NCI-H1436 (cell line): ENCODE results near the gene ATOX1.
"Not testable (repeated sequence)": the region's sequence is repeated elsewhere in the genome, so short reads cannot be mapped to it uniquely, and the experiment has no call there.

Source experiments
- DNase-seq: peaks from one replicate; lab custom pipeline; 2025; lab: John Stamatoyannopoulos, UW

The ATOX1 gene

GRCh38 chr5:151733358-151734063 is 24.9 kb downstream of the ATOX1 start:
- no peak for DNase-seq

GRCh38 chr5:151730381-151730780 is 28.1 kb downstream of the ATOX1 start:
- DNase-seq: no peak

GRCh38 chr5:151729597-151729996 is 28.8 kb downstream of the ATOX1 start:
- DNase-seq: not testable (repeated sequence)

- no peak for DNase-seq
These were observed 34.1 kb downstream of the ATOX1 start for GRCh38 chr5:151724360-151724759.

- DNase-seq: no peak
These were observed 35.9 kb downstream of the ATOX1 start for GRCh38 chr5:151722546-151722945.

- no peak for DNase-seq
These were observed 36.5 kb downstream of the ATOX1 start for GRCh38 chr5:151721812-151722391.

- DNase-seq: no peak
These were observed 37.3 kb downstream of the ATOX1 start for GRCh38 chr5:151721087-151721646.

GRCh38 chr5:151720215-151720614 is 38.2 kb downstream of the ATOX1 start:
- DNase-seq: no peak

GRCh38 chr5:151719228-151720000 is 39.0 kb downstream of the ATOX1 start:
- no peak for DNase-seq

- no peak for DNase-seq
These were observed 39.8 kb downstream of the ATOX1 start for GRCh38 chr5:151718646-151719045.

GRCh38 chr5:151718153-151718552 is 40.3 kb downstream of the ATOX1 start:
- no peak for DNase-seq

- DNase-seq: no peak
These were observed 41.0 kb downstream of the ATOX1 start for GRCh38 chr5:151717416-151717815.

- DNase-seq: no peak
These were observed 49.2 kb downstream of the ATOX1 start for GRCh38 chr5:151709109-151709735.

- no peak for DNase-seq
These were observed 50.3 kb downstream of the ATOX1 start for GRCh38 chr5:151708126-151708525.

- no peak for DNase-seq
These were observed 50.9 kb downstream of the ATOX1 start for GRCh38 chr5:151707567-151707966.

- DNase-seq: no peak
These were observed 51.5 kb downstream of the ATOX1 start for GRCh38 chr5:151706906-151707305.

GRCh38 chr5:151703780-151704179 is 54.7 kb downstream of the ATOX1 start:
- DNase-seq: no peak

- peak; percentile 75 for DNase-seq
These were observed 55.2 kb downstream of the ATOX1 start for GRCh38 chr5:151703227-151703626.

GRCh38 chr5:151700820-151701219 is 57.6 kb downstream of the ATOX1 start:
- DNase-seq: no peak

- no peak for DNase-seq
These were observed 58.1 kb downstream of the ATOX1 start for GRCh38 chr5:151700296-151700695.

- no peak for DNase-seq
These were observed 59.1 kb downstream of the ATOX1 start for GRCh38 chr5:151699071-151699901.
